ENCODE results near the gene IFITM10. TPM values are rescaled to one million over a fixed set of nuclear protein-coding genes. Genes with fewer than 3 reads are reported as not detected.
A peak's percentile ranks its signal among the peaks of the same experiment; 100 is the strongest.

IFITM10 gene
- total RNA-seq, 4 donors from 2014 or later = 0.13 to 0.85 (median 0.31) TPM; not detected in 1

- TF ChIP-seq EP300 (IDR thresholded peaks at IDR 0.05) = no peak
- TF ChIP-seq, protein P1, sequence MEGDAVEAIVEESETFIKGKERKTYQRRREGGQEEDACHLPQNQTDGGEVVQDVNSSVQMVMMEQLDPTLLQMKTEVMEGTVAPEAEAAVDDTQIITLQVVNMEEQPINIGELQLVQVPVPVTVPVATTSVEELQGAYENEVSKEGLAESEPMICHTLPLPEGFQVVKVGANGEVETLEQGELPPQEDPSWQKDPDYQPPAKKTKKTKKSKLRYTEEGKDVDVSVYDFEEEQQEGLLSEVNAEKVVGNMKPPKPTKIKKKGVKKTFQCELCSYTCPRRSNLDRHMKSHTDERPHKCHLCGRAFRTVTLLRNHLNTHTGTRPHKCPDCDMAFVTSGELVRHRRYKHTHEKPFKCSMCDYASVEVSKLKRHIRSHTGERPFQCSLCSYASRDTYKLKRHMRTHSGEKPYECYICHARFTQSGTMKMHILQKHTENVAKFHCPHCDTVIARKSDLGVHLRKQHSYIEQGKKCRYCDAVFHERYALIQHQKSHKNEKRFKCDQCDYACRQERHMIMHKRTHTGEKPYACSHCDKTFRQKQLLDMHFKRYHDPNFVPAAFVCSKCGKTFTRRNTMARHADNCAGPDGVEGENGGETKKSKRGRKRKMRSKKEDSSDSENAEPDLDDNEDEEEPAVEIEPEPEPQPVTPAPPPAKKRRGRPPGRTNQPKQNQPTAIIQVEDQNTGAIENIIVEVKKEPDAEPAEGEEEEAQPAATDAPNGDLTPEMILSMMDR (IDR thresholded peaks at IDR 0.05) = no peak
- TF ChIP-seq POLR2A (IDR thresholded peaks at IDR 0.05) = no peak
- no peak for TF ChIP-seq POLR2AphosphoS5 (IDR thresholded peaks at IDR 0.05)
- ATAC-seq = no peak
- no peaks in the 10 kb centered on the region for H3K36me3 ChIP-seq
- peaks cover 0 to 15% (median 14%) of the 10 kb centered on the region in 3 donors for H3K4me1 ChIP-seq
- H3K27ac ChIP-seq = no peak overlapping the region
- H3K27me3 ChIP-seq = peaks cover 45% of the 10 kb centered on the region
- H3K4me3 ChIP-seq = no peak overlapping the region
- H3K9me3 ChIP-seq = no peaks in the 10 kb centered on the region
- WGBS, 2 donors (ENCODE audit: low coverage in 1 of 2) = no CpG with 5 or more reads among the region's 3 CpGs
Measured at GRCh38 chr11:1695548-1696108, 54.8 kb downstream of the IFITM10 start.

- 95% methylated on average over 7 of the region's 15 CpGs; no CpG with 5 or more reads in 1 of the 2 donors for WGBS, 2 donors (ENCODE audit: low coverage in 1 of 2)
- Histone ChIP-seq H3K27ac (no peak overlapping the region), H3K27me3 (peaks cover 40% of the 10 kb centered on the region), H3K4me1 (peaks cover 0 to 15% (median 14%) of the 10 kb centered on the region in 3 donors), H3K36me3 (no peaks in the 10 kb centered on the region), H3K4me3 (no peak overlapping the region), H3K9me3 (no peaks in the 10 kb centered on the region)
- ATAC-seq = no peak
- TF ChIP-seq POLR2A (IDR thresholded peaks at IDR 0.05) (no peak), EP300 (IDR thresholded peaks at IDR 0.05) (no peak), POLR2AphosphoS5 (IDR thresholded peaks at IDR 0.05) (no peak)
- TF ChIP-seq, protein P1 (IDR thresholded peaks at IDR 0.05) = no peak
Measured at GRCh38 chr11:1694846-1695547, 55.4 kb downstream of the IFITM10 start.

DNA sequence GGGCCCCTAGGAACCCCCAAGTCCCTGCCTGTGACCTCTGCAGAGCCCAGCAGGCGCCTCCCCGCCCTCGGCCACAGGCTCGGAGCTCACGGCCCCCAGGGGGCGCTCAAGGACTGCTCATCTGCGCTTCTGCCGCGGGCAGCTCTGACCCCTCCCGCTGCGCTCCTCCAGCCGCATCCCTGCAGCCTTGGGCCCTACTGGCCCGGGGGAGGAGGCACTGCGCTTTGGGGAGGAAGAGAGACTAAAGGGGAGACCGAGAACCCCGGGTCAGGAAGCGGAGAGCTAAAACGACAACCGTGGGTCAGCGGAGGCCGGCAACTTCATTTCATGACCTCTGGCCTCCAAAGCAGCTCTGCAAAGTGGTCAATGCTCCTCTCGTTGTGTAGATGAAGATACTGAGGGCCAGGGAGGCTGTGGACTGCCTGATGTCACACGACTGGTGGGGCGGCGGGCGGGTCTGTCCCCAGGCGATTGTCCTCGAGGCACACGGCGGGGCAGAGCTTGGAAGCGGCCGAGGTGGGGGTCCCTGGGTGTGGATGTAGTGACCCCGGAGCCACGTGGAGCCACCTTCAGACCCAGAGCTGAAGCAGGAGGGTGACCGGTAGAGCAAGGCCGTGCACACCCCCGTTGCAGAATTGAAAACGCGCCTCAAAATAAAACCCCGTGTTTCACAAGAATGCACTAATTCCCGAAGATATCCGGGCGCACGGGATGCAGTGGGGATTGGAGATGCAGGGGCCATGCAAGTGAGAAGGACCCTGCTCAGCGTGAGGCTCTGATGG, 56.1 kb downstream of the IFITM10 start:
- no peak for TF ChIP-seq POLR2AphosphoS5 (IDR thresholded peaks at IDR 0.05)
- no peak for TF ChIP-seq POLR2A (IDR thresholded peaks at IDR 0.05)
- TF ChIP-seq, protein P1 (IDR thresholded peaks at IDR 0.05) = peak in 3 of 4 experiments; percentile 87 to 95 (median 93)
- no peak for TF ChIP-seq EP300 (IDR thresholded peaks at IDR 0.05)
- H3K27me3 ChIP-seq = peaks cover 39% of the 10 kb centered on the region
- peak; percentile 91 for ATAC-seq
- peak overlapping the region in 3 of 4 donors; percentile 29 to 67 (median 66) for H3K27ac ChIP-seq
- no peaks in the 10 kb centered on the region for H3K36me3 ChIP-seq
- 4 to 58% methylated on average over 4 to 17 of the region's 45 CpGs for WGBS, 2 donors (ENCODE audit: low coverage in 1 of 2)
- peak overlapping the region in 1 of 2 donors; percentile 51 for H3K4me3 ChIP-seq
- no peaks in the 10 kb centered on the region for H3K9me3 ChIP-seq
- peaks cover 0 to 15% (median 14%) of the 10 kb centered on the region in 3 donors for H3K4me1 ChIP-seq

DNA sequence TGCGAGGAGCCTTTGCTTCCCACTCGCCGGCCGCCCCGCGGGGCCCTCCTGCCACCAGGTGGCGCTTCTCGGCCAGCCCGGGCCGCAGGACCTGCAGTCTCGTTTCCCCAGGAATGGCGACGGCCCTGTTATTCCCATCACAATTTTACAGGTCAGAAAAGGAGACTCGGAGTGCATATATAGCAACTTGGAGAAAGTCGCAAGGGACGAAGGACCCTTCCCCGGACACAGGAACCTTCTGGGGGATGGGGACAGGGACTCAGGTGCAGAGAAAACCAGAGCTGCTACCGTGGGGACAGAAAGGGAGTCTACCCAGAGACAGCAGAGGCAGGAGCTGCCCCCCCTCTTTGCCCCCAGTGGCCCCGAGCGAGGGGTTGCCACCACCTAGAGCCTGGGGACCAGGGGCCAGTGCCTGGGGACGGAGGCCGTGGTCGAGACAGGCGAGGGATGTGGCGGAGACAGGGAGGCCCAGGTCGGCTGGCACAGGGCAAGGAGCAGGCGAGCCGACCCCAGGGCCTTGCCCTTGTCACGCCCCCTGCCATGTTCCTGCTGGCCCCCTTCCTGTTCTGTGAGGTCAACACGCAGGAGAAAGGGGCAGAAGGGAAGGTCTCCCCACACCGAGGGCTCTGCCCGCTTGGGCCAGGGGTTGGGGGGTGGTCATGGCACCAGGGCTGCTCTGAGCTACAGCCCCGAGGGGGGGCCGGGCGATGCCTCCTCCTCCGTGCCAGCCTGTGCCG, 56.9 kb downstream of the IFITM10 start:
- Histone ChIP-seq H3K4me3 (peak overlapping the region in 1 of 2 donors; percentile 51), H3K9me3 (no peaks in the 10 kb centered on the region), H3K4me1 (peaks cover 0 to 15% (median 14%) of the 10 kb centered on the region in 3 donors), H3K27ac (peak overlapping the region in 3 of 4 donors; percentile 29 to 67 (median 66)), H3K36me3 (no peaks in the 10 kb centered on the region), H3K27me3 (peaks cover 36% of the 10 kb centered on the region)
- WGBS, 2 donors (ENCODE audit: low coverage in 1 of 2) = 7% methylated on average over 7 of the region's 37 CpGs; no CpG with 5 or more reads in 1 of the 2 donors
- TF ChIP-seq, protein P1 (IDR thresholded peaks at IDR 0.05) = peak in 3 of 4 experiments; percentile 89 to 96 (median 93)
- TF ChIP-seq EP300 (IDR thresholded peaks at IDR 0.05) = no peak
- ATAC-seq = peak; percentile 56
